Calu3 (cell line): ENCODE data around the gene CHID1. TPM values are rescaled to one million over a fixed set of nuclear protein-coding genes. Genes with fewer than 3 reads are reported as not detected.

Source experiments
- BruUV-seq: library from RNA; stranded (reverse); fragments of 400-500 nt; replicated peaks from 2 replicates; lab custom pipeline; 2021; lab: Mats Ljungman, UMichigan
- CTCF ChIA-PET: fragments of 300-600 bp; sonication (Branson Sonifier 250); formaldehyde crosslinking; loops from one replicate; lab custom pipeline; 2022; ENCODE audit warnings: antibody characterized with exemption; lab: Charles Lee
- DNase-seq: peaks from one replicate; pipeline ENCODE4 v3.0.0; 2022
- H3K27ac Mint-ChIP-seq: one replicate; pipeline ENCODE4 v1.8.0; 2022; ENCODE audit warnings: mixed read lengths; ENCODE audit not compliant: unreplicated experiment
- H3K27me3 Mint-ChIP-seq: one replicate; pipeline ENCODE4 v1.8.0; 2022; ENCODE audit warnings: mixed read lengths; ENCODE audit not compliant: unreplicated experiment
- H3K36me3 Mint-ChIP-seq: one replicate; pipeline ENCODE4 v1.8.0; 2022; ENCODE audit warnings: mild to moderate bottlenecking, moderate library complexity, mixed read lengths; ENCODE audit not compliant: insufficient read depth, unreplicated experiment
- H3K4me1 Mint-ChIP-seq: one replicate; pipeline ENCODE4 v1.8.0; 2022; ENCODE audit warnings: mild to moderate bottlenecking, low read depth, mixed read lengths; ENCODE audit not compliant: unreplicated experiment
- H3K4me3 Mint-ChIP-seq: one replicate; pipeline ENCODE4 v1.8.0; 2022; ENCODE audit warnings: mild to moderate bottlenecking, low read depth, moderate library complexity, mixed read lengths; ENCODE audit not compliant: unreplicated experiment
- H3K9me3 Mint-ChIP-seq: one replicate; pipeline ENCODE4 v1.8.0; 2022; ENCODE audit warnings: low read depth, mixed read lengths; ENCODE audit not compliant: unreplicated experiment
- CTCF ChIP-seq: fragments of 200-600 bp; IDR thresholded peaks from one replicate; pipeline ENCODE4 v1.8.0; 2022; ENCODE audit warnings: antibody characterized with exemption; ENCODE audit not compliant: unreplicated experiment
- intact Hi-C: fragments of 100-400 bp; cut with micrococcal nuclease; formaldehyde crosslinking; loops from one replicate; pipeline ENCODE4 v1.10.0; 2022; ENCODE audit not compliant: unreplicated experiment
- total RNA-seq: library from RNA; stranded (reverse); gene quantifications from 2 replicates; pipeline ENCODE4 v1.2.3, GENCODE V29; 2022

CHID1 gene
- total RNA-seq, 1 experiment from 2014 or later = 134 TPM

GRCh38 chr11:842370-843002 is 68.1 kb downstream of the CHID1 start, which contains the start of the genes POLR2L and TSPAN4:
Gene POLR2L, minus strand, starts transcription at chr11:842529. Its CDS starts 21 bp downstream, at chr11:842508.
Gene TSPAN4, plus strand, starts transcription at chr11:842852. Its CDS starts 7,453 bp downstream, at chr11:850305.
- peak; percentile 91 for DNase-seq
- no peaks in the 10 kb centered on the region for H3K27me3 Mint-ChIP-seq

GRCh38 chr11:841981-842369 is 68.6 kb downstream of the CHID1 start:
- H3K27me3 Mint-ChIP-seq = no peaks in the 10 kb centered on the region
- peaks cover 23% of the 10 kb centered on the region for H3K4me1 Mint-ChIP-seq
- intact Hi-C loops = no loop called here
- no peak for DNase-seq
- TSS peak; percentile 77 for BruUV-seq
- H3K27ac Mint-ChIP-seq = peak overlapping the region; percentile 68
- peaks cover 74% of the 10 kb centered on the region for H3K36me3 Mint-ChIP-seq
- no peaks in the 10 kb centered on the region for H3K9me3 Mint-ChIP-seq
- CTCF ChIA-PET = interaction anchor here (3.0 kb wide), 1 partner anchor 8 kb away, joined by 8 read pairs; no protein-coding TSS in a partner anchor
- no peak for TF ChIP-seq CTCF
- H3K4me3 Mint-ChIP-seq = peak overlapping the region; percentile 77

More at GRCh38 chr11:842370-843002, 68.1 kb downstream of the CHID1 start, which contains the start of the genes POLR2L and TSPAN4:
- intact Hi-C loops = no loop called here
- no TSS peak for BruUV-seq
- TF ChIP-seq CTCF = no peak
- Mint-ChIP-seq H3K4me3 (peak within 1 kb of the TSS; percentile 77), H3K27ac (peak within 1 kb of the TSS; percentile 68), H3K9me3 (no peaks in the 10 kb centered on the region), H3K36me3 (peaks cover 69% of the 10 kb centered on the region), H3K4me1 (peaks cover 23% of the 10 kb centered on the region)
- CTCF ChIA-PET = interaction anchor here (0.8 to 3.0 kb wide), 2 partner anchors 8 to 23 kb away, joined by 3 to 8 read pairs; no protein-coding TSS in a partner anchor

- TF ChIP-seq CTCF = no peak
- intact Hi-C loops = no loop called here
- no TSS peak for BruUV-seq
- Mint-ChIP-seq H3K27me3 (no peaks in the 10 kb centered on the region), H3K4me1 (peaks cover 23% of the 10 kb centered on the region), H3K27ac (peak overlapping the region; percentile 68), H3K4me3 (peak overlapping the region; percentile 77), H3K9me3 (no peaks in the 10 kb centered on the region), H3K36me3 (peaks cover 92% of the 10 kb centered on the region)
- CTCF ChIA-PET = interaction anchor here (0.6 kb wide), 1 partner anchor 714 kb away, joined by 6 read pairs; no protein-coding TSS in a partner anchor
- DNase-seq = no peak
Observed at GRCh38 chr11:839875-840617, 70.6 kb downstream of the CHID1 start.

- Mint-ChIP-seq H3K4me1 (peaks cover 23% of the 10 kb centered on the region), H3K4me3 (no peak overlapping the region), H3K9me3 (no peaks in the 10 kb centered on the region), H3K27ac (peak overlapping the region; percentile 43), H3K36me3 (peaks cover 96% of the 10 kb centered on the region), H3K27me3 (no peaks in the 10 kb centered on the region)
- BruUV-seq = no TSS peak
- no peak for DNase-seq
- CTCF ChIA-PET = no interaction called here
- intact Hi-C loops = no loop called here
- TF ChIP-seq CTCF = no peak
Observed at GRCh38 chr11:839280-839623, 71.4 kb downstream of the CHID1 start.
